Kidney epithelial cell (primary cell): ENCODE results near the gene MRPL28. TPM values are rescaled to one million over a fixed set of nuclear protein-coding genes. Genes with fewer than 3 reads are reported as not detected.
"Not testable (repeated sequence)": the region's sequence is repeated elsewhere in the genome, so short reads cannot be mapped to it uniquely, and the experiment has no call there.

Experiments
- DNase-seq: peaks from one replicate; pipeline ENCODE4 v3.0.0-alpha.2; 2010; ENCODE audit warnings: low read depth
- H3K27me3 ChIP-seq: 2 replicates; pipeline ENCODE4 v1.6.0; 2011; ENCODE audit warnings: low read length; ENCODE audit not compliant: control insufficient read depth, insufficient read depth
- H3K36me3 ChIP-seq: 2 replicates; pipeline ENCODE4 v1.5.1; 2011; ENCODE audit warnings: low read length; ENCODE audit not compliant: control insufficient read depth, insufficient read depth
- H3K4me3 ChIP-seq: 2 replicates; pipeline ENCODE4 v1.5.1; 2011; ENCODE audit warnings: low read depth, mild to moderate bottlenecking, control low read depth, low read length
- CTCF ChIP-seq: IDR thresholded peaks from 2 replicates; pipeline ENCODE4 v1.5.1; 2011; ENCODE audit warnings: mild to moderate bottlenecking, moderate library complexity, low read length, control low read depth, inconsistent platforms; ENCODE audit not compliant: insufficient read depth, poor library complexity, severe bottlenecking
- total RNA-seq: library from RNA; depleted of rRNA; stranded (reverse); fragments of >200 nt; gene quantifications from 2 replicates; pipeline ENCODE4 v1.2.3, GENCODE V29; 2015

Gene MRPL28
- total RNA-seq, 1 donor from 2014 or later = 107 TPM

GRCh38 chr16:392450-393030 is 22.2 kb upstream of the MRPL28 start:
- DNase-seq = no peak
- TF ChIP-seq CTCF = no peak
- Histone ChIP-seq H3K27me3 (no peaks in the 10 kb centered on the region), H3K36me3 (no peaks in the 10 kb centered on the region), H3K4me3 (no peak overlapping the region)

GRCh38 chr16:391885-392335 is 21.6 kb upstream of the MRPL28 start:
- peak; percentile 52 for DNase-seq
- Histone ChIP-seq H3K36me3 (no peaks in the 10 kb centered on the region), H3K4me3 (no peak overlapping the region), H3K27me3 (no peaks in the 10 kb centered on the region)
- TF ChIP-seq CTCF = peak; percentile 92

GRCh38 chr16:389352-389751 is 19.0 kb upstream of the MRPL28 start:
- no peak for DNase-seq
- TF ChIP-seq CTCF = no peak
- H3K36me3 ChIP-seq = no peaks in the 10 kb centered on the region
- no peaks in the 10 kb centered on the region for H3K27me3 ChIP-seq
- no peak overlapping the region for H3K4me3 ChIP-seq

GRCh38 chr16:387761-388666 is 17.7 kb upstream of the MRPL28 start:
- not testable (repeated sequence) for H3K4me3 ChIP-seq, H3K27me3 ChIP-seq, H3K36me3 ChIP-seq, DNase-seq

- no peak overlapping the region for H3K4me3 ChIP-seq
- no peaks in the 10 kb centered on the region for H3K27me3 ChIP-seq
- H3K36me3 ChIP-seq = no peaks in the 10 kb centered on the region
- DNase-seq = no peak
- TF ChIP-seq CTCF = peak; percentile 8
These were observed 16.4 kb upstream of the MRPL28 start for GRCh38 chr16:386641-387156.

- peak; percentile 32 for DNase-seq
- Histone ChIP-seq H3K4me3 (no peak overlapping the region), H3K36me3 (no peaks in the 10 kb centered on the region), H3K27me3 (no peaks in the 10 kb centered on the region)
- TF ChIP-seq CTCF = no peak
These were observed 13.2 kb upstream of the MRPL28 start for GRCh38 chr16:383326-384051.
